ENCODE results near the gene DIDO1. TPM values are rescaled to one million over a fixed set of nuclear protein-coding genes. Genes with fewer than 3 reads are reported as not detected.
A peak's percentile ranks its signal among the peaks of the same experiment; 100 is the strongest.

Gene DIDO1
- total and polyA plus RNA-seq, 2 donors (not counting 1 experiment from before 2014, with no cell fraction given): 57.6 to 124 TPM

- POLR2A ChIA-PET: interaction anchor here (0.5 kb wide), 1 partner anchor 594 kb away, joined by 3 read pairs; no protein-coding TSS in a partner anchor
Measured at GRCh38 chr20:62959101-62959971, 33.0 kb upstream of the DIDO1 start.

More at GRCh38 chr20:62959101-62959971, 33.0 kb upstream of the DIDO1 start:
- Histone ChIP-seq H3K36me3 (replicated peaks in 1 of 2; ENCODE audit: control extremely low read depth in 1 of 2, control insufficient read depth in 1 of 2, extremely low read depth in 1 of 2, insufficient read depth in 2 of 2, low read length in 1 of 2) (peaks cover 0 to 49% of the 10 kb centered on the region in 2 experiments), H3K9ac (ENCODE audit: low read length) (no peak overlapping the region), H3K27ac (ENCODE audit: low read length in 2 of 2) (no peak overlapping the region), H3K4me1 (ENCODE audit: control insufficient read depth in 2 of 2, insufficient read depth in 2 of 2, low read length in 2 of 2) (peaks cover 22 to 29% of the 10 kb centered on the region in 2 donors), H3K79me2 (ENCODE audit: control insufficient read depth, insufficient read depth, low read length) (peaks cover 67% of the 10 kb centered on the region), H3K27me3 (replicated peaks in 1 of 4; ENCODE audit: control extremely low read depth in 1 of 4, control insufficient read depth in 3 of 4, insufficient read depth in 4 of 4, low read length in 3 of 4) (no peaks in the 10 kb centered on the region), H3K9me3 (ENCODE audit: control extremely low read depth in 1 of 3, control insufficient read depth in 2 of 3, insufficient read depth in 1 of 3, low read length in 2 of 3) (no peaks in the 10 kb centered on the region), H3K4me2 (replicated peaks; ENCODE audit: low read depth, low read length, poor library complexity, severe bottlenecking) (peak overlapping the region; percentile 57), H3K4me3 (ENCODE audit: control extremely low read depth in 1 of 5, extremely low read depth in 1 of 5, insufficient read depth in 1 of 5, low read depth in 2 of 5, low read length in 4 of 5) (no peak overlapping the region), H4K20me1 (ENCODE audit: control insufficient read depth, insufficient read depth, low read length, poor library complexity, severe bottlenecking) (peaks cover 49% of the 10 kb centered on the region), H2AFZ (ENCODE audit: insufficient read depth, low read depth, low read length, poor library complexity, severe bottlenecking) (no peak overlapping the region)
- intact Hi-C loops (cut with micrococcal nuclease): loop anchor here (10.0 kb wide), 3 partner anchors 45 to 935 kb away; partner anchors contain the start of genes BHLHE23, DNAJC5 and MRGBP
- no peak overlapping the region for H3K27ac Mint-ChIP-seq
- 30% methylated on average over 43 of the region's 43 CpGs for WGBS (ENCODE audit: insufficient coverage)
- CTCF ChIA-PET: interaction anchor here (0.6 to 1.7 kb wide), 5 partner anchors 13 to 87 kb away, joined by 3 to 10 read pairs (median 4); no protein-coding TSS in a partner anchor
- H3K9me3 Mint-ChIP-seq (ENCODE audit: insufficient read depth): no peaks in the 10 kb centered on the region
- no peak for DNase-seq
- TF ChIP-seq EZH2 (IDR thresholded peaks at IDR 0.05; ENCODE audit: borderline replicate concordance, insufficient read depth, low read depth, low read length, poor library complexity, severe bottlenecking) (no peak), CTCF (IDR thresholded peaks at IDR 0.05) (no peak)
- H3K4me1 Mint-ChIP-seq: peaks cover 31% of the 10 kb centered on the region
- no peaks in the 10 kb centered on the region for H3K27me3 Mint-ChIP-seq
- H3K4me3 Mint-ChIP-seq: peak overlapping the region; percentile 29
- ATAC-seq (ENCODE audit: low read depth): peak; percentile 8

Measured in B cell (primary cell).